ENCODE measurements around the gene UBN2.

DNA sequence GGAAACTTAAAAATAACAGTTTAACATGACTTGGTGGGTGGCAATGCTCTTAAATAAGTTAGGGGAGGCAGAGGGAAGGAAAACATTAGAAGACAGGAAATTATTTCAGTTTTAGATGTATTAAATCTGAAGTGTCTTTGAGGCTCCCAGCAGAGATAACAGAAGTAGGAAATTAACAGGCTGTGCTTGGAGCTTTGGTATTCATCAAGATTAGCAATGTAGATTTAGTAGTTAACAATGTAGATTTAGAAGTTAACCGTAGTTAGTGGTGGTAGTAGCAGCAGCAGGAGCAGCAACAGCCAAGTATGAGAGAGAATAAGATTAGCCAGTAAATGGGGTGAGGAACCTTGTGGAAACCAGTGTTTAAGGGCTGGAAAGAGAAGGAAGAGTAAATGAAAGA, 48.7 kb upstream of the UBN2 start:
- TF ChIP-seq, protein P1, sequence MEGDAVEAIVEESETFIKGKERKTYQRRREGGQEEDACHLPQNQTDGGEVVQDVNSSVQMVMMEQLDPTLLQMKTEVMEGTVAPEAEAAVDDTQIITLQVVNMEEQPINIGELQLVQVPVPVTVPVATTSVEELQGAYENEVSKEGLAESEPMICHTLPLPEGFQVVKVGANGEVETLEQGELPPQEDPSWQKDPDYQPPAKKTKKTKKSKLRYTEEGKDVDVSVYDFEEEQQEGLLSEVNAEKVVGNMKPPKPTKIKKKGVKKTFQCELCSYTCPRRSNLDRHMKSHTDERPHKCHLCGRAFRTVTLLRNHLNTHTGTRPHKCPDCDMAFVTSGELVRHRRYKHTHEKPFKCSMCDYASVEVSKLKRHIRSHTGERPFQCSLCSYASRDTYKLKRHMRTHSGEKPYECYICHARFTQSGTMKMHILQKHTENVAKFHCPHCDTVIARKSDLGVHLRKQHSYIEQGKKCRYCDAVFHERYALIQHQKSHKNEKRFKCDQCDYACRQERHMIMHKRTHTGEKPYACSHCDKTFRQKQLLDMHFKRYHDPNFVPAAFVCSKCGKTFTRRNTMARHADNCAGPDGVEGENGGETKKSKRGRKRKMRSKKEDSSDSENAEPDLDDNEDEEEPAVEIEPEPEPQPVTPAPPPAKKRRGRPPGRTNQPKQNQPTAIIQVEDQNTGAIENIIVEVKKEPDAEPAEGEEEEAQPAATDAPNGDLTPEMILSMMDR (IDR thresholded peaks at IDR 0.05; ENCODE audit: insufficient read depth, low read length, poor library complexity, severe bottlenecking), result no peak
- no peak for TF ChIP-seq EZH2phosphoT487 (conservative IDR thresholded peaks at IDR 0.05; ENCODE audit: low read length)

Measured in SU-DHL-6 (cell line).